PC-3 (cell line): ENCODE data around the gene MRM2. TPM values are rescaled to one million over a fixed set of nuclear protein-coding genes. Genes with fewer than 3 reads are reported as not detected.

Experiments used
- ATAC-seq: fragments of 200-7000 bp; cut with Tn5 transposase; 2 replicates; pipeline ENCODE4 v1.9.1; 2020; ENCODE audit warnings: mild to moderate bottlenecking, moderate library complexity
- BruUV-seq: library from RNA; stranded (reverse); fragments of 400-500 nt; replicated peaks from 2 replicates; lab custom pipeline; 2021; lab: Mats Ljungman, UMichigan
- CTCF ChIA-PET: fragments of 300-600 bp; sonication (Branson Sonifier 250); formaldehyde crosslinking; loops from one replicate; lab custom pipeline; 2022; ENCODE audit warnings: antibody characterized with exemption; lab: Charles Lee
- POLR2A ChIA-PET: fragments of 300-600 bp; sonication (Branson Sonifier 250); formaldehyde crosslinking; loops from one replicate; lab custom pipeline; 2022; ENCODE audit warnings: antibody characterized with exemption; ENCODE audit not compliant: unreplicated experiment; lab: Charles Lee
- DNase-seq: peaks from one replicate; pipeline ENCODE4 v3.0.0-alpha.2; 2015
- H2AFZ ChIP-seq: fragments of 300-600 bp; sonication (generic); 2 replicates; pipeline ENCODE4 v1.6.0; 2016; ENCODE audit warnings: antibody characterized with exemption, low read length
- H3F3A ChIP-seq: fragments of 300-600 bp; sonication (generic); one replicate; pipeline ENCODE4 v1.6.0; 2017; ENCODE audit warnings: antibody characterized with exemption, low read length, control low read depth, mild to moderate bottlenecking; ENCODE audit not compliant: unreplicated experiment
- H3K27ac ChIP-seq: fragments of 300-600 bp; sonication (generic); 2 replicates; pipeline ENCODE4 v1.5.1; 2016; ENCODE audit warnings: mild to moderate bottlenecking, low read length
- H3K27me3 ChIP-seq: fragments of 300-600 bp; sonication (generic); 2 replicates; pipeline ENCODE4 v1.6.1; 2016; ENCODE audit warnings: low read length, mixed read lengths
- H3K36me3 ChIP-seq: fragments of 300-600 bp; sonication (generic); 2 replicates; pipeline ENCODE4 v1.6.1; 2016; ENCODE audit warnings: low read depth, mixed run types, low read length, mixed read lengths
- H3K4me1 ChIP-seq: fragments of 300-600 bp; sonication (generic); 2 replicates; pipeline ENCODE4 v1.5.1; 2016; ENCODE audit warnings: low read length; ENCODE audit not compliant: insufficient read depth
- H3K4me2 ChIP-seq: fragments of 300-600 bp; sonication (generic); 2 replicates; pipeline ENCODE4 v1.6.0; 2016; ENCODE audit warnings: low read length
- H3K4me3 ChIP-seq: fragments of 300-600 bp; sonication (generic); 2 replicates; pipeline ENCODE4 v1.5.1; 2016; ENCODE audit warnings: mild to moderate bottlenecking, low read length, mixed read lengths
- H3K79me2 ChIP-seq: fragments of 300-600 bp; sonication (generic); 2 replicates; pipeline ENCODE4 v1.6.1; 2017; ENCODE audit warnings: low read length, mixed read lengths
- H3K9ac ChIP-seq: fragments of 300-600 bp; sonication (generic); 2 replicates; pipeline ENCODE4 v1.6.0; 2016; ENCODE audit warnings: mild to moderate bottlenecking, low read length
- H3K9me2 ChIP-seq: fragments of 300-600 bp; sonication (generic); replicated peaks from 2 replicates; pipeline ENCODE4 v1.6.1; 2016; ENCODE audit warnings: mixed run types, low read length, mixed read lengths
- H3K9me3 ChIP-seq: fragments of 300-600 bp; sonication (generic); 2 replicates; pipeline ENCODE4 v1.6.1; 2016; ENCODE audit warnings: low read length, mixed read lengths
- H4K20me1 ChIP-seq: fragments of 300-600 bp; sonication (generic); 2 replicates; pipeline ENCODE4 v1.6.1; 2016; ENCODE audit warnings: low read length, mixed read lengths
- EZH2 ChIP-seq: fragments of 300-600 bp; sonication (generic); IDR thresholded peaks from one replicate; pipeline ENCODE4 v1.6.1; 2017; ENCODE audit warnings: antibody characterized with exemption, mild to moderate bottlenecking, low read length; ENCODE audit not compliant: unreplicated experiment
- EZH2phosphoT487 ChIP-seq: fragments of 300-600 bp; sonication (generic); IDR thresholded peaks from 2 replicates; pipeline ENCODE4 v1.6.1; 2018; ENCODE audit warnings: mild to moderate bottlenecking, antibody characterized with exemption, low read length, borderline replicate concordance
- intact Hi-C: fragments of 100-400 bp; cut with micrococcal nuclease; formaldehyde crosslinking; loops from 2 replicates; pipeline ENCODE4 v1.9.0; 2023
- total RNA-seq: library from RNA; depleted of rRNA; stranded (reverse); fragments of >200 nt; gene quantifications from 2 replicates; pipeline ENCODE4 v1.2.3, GENCODE V29; 2014
- TF ChIP-seq, protein P1 (sequence below): fragments of 300-600 bp; sonication (generic); conservative IDR thresholded peaks from 2 replicates; pipeline ENCODE4 v1.5.1; 2017; ENCODE audit warnings: antibody characterized with exemption, low read depth, mild to moderate bottlenecking, low read length

MRM2 gene
- total RNA-seq, 1 experiment from 2014 or later: 42.6 TPM

DNA sequence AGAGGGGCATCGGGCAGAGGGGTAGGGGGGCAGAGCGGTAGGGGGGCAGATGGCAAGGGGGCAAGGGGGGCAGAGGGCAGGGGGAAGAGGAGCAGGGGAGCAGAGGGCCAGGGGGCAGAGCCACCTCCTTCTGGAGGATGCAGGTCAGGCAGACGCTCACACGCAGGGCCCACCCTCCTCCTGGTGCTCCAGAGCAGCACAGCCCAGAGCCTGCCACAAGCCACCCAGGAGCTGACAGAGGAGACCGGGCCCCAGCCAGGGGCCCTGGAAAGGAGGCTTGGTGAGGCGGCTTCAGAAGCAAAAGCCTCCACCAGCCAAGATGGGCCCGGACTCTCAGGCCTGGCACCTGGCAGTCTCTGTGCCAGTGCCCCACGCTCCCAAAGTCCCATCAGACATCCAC is 22.4 kb downstream of the MRM2 start:
- intact Hi-C loops: no loop called here
- ATAC-seq: no peak

DNA sequence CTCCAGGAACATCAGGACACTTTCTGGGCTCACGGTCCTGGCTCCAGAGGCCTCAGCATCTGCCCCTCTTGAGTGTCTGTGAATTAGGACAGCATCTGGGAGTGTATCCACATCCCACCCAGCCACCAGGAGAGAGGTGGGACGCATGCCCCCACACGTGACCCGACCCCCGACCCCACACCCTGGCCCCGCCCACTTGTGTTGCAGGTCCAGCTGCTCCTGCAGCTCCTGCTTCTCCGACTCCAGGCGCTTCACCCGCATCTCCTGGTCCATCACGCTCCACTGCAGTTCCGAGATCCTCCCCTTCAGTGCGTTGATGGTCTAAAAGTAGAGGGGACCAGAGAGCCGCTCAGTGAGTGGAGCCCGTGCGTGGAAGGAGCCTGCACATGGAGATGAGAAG is 22.9 kb downstream of the MRM2 start:
- Histone ChIP-seq H3K9me2 (no peaks in the 10 kb centered on the region), H3K9me3 (no peaks in the 10 kb centered on the region), H3K79me2 (peaks cover 20% of the 10 kb centered on the region), H3K36me3 (peaks cover 31% of the 10 kb centered on the region), H3F3A (no peaks in the 10 kb centered on the region), H3K27me3 (no peaks in the 10 kb centered on the region), H3K4me3 (no peak overlapping the region), H3K9ac (no peak overlapping the region), H4K20me1 (no peaks in the 10 kb centered on the region), H3K4me2 (no peak overlapping the region), H3K4me1 (peaks cover 4% of the 10 kb centered on the region), H2AFZ (no peak overlapping the region), H3K27ac (no peak overlapping the region)
- ChIA-PET CTCF (no interaction called here), POLR2A (no interaction called here)
- ATAC-seq: no peak
- TF ChIP-seq, protein P1, sequence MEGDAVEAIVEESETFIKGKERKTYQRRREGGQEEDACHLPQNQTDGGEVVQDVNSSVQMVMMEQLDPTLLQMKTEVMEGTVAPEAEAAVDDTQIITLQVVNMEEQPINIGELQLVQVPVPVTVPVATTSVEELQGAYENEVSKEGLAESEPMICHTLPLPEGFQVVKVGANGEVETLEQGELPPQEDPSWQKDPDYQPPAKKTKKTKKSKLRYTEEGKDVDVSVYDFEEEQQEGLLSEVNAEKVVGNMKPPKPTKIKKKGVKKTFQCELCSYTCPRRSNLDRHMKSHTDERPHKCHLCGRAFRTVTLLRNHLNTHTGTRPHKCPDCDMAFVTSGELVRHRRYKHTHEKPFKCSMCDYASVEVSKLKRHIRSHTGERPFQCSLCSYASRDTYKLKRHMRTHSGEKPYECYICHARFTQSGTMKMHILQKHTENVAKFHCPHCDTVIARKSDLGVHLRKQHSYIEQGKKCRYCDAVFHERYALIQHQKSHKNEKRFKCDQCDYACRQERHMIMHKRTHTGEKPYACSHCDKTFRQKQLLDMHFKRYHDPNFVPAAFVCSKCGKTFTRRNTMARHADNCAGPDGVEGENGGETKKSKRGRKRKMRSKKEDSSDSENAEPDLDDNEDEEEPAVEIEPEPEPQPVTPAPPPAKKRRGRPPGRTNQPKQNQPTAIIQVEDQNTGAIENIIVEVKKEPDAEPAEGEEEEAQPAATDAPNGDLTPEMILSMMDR: no peak
- no peak for TF ChIP-seq EZH2phosphoT487
- TF ChIP-seq EZH2: no peak
- intact Hi-C loops: no loop called here
- BruUV-seq: no TSS peak
- DNase-seq: no peak

More for the DNA sequence above, 22.4 kb downstream of the MRM2 start:
- Histone ChIP-seq H3K9ac (no peak overlapping the region), H4K20me1 (no peaks in the 10 kb centered on the region), H3K9me2 (no peaks in the 10 kb centered on the region), H2AFZ (no peak overlapping the region), H3K27me3 (no peaks in the 10 kb centered on the region), H3F3A (no peaks in the 10 kb centered on the region), H3K27ac (no peak overlapping the region), H3K4me3 (no peak overlapping the region), H3K36me3 (peaks cover 35% of the 10 kb centered on the region), H3K79me2 (peaks cover 25% of the 10 kb centered on the region), H3K4me1 (peaks cover 9% of the 10 kb centered on the region), H3K9me3 (no peaks in the 10 kb centered on the region), H3K4me2 (no peak overlapping the region)
- BruUV-seq: no TSS peak
- no peak for DNase-seq
- ChIA-PET CTCF (no interaction called here), POLR2A (no interaction called here)
- no peak for TF ChIP-seq EZH2
- no peak for TF ChIP-seq EZH2phosphoT487
- TF ChIP-seq, protein P1: no peak

DNA sequence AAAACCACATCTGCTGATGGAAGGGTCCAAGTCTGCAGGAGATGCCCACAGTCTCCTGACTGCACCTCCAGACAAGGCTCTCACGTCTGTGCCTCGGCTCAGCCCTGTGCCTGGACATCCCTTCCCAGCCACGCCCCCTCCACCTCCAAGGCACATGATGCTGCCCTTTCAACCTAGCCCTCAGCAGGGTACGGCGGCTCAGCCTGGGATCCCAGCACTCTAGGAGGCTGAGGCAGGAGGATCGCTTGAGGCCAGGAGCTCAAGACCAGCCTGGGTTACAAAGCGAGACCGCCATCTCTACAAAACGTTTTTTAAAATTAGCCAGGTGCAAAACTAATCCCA is 23.6 kb downstream of the MRM2 start:
- POLR2A ChIA-PET: no interaction called here
- Histone ChIP-seq H3K4me2 (no peak overlapping the region), H3K4me1 (no peaks in the 10 kb centered on the region), H3K9me3 (no peaks in the 10 kb centered on the region), H3K9me2 (no peaks in the 10 kb centered on the region), H3K36me3 (peaks cover 24% of the 10 kb centered on the region), H2AFZ (no peak overlapping the region), H3K9ac (no peak overlapping the region), H3K27me3 (no peaks in the 10 kb centered on the region), H3K27ac (no peak overlapping the region), H3K4me3 (no peak overlapping the region), H3K79me2 (peaks cover 13% of the 10 kb centered on the region), H3F3A (no peaks in the 10 kb centered on the region), H4K20me1 (no peaks in the 10 kb centered on the region)
- BruUV-seq: no TSS peak
- ATAC-seq: no peak
- TF ChIP-seq EZH2phosphoT487 (no peak), EZH2 (no peak)
- TF ChIP-seq, protein P1: no peak
- intact Hi-C loops: no loop called here
- DNase-seq: no peak
- CTCF ChIA-PET: interaction anchor here (0.6 kb wide), 1 partner anchor 195 kb away, joined by 5 read pairs; no protein-coding TSS in a partner anchor
